ENCODE measurements around the gene SFT2D1. TPM values are rescaled to one million over a fixed set of nuclear protein-coding genes. Genes with fewer than 3 reads are reported as not detected.

Gene SFT2D1
- total RNA-seq, 3 donors from 2014 or later: 41.1 to 52.4 (median 52.1) TPM

DNA sequence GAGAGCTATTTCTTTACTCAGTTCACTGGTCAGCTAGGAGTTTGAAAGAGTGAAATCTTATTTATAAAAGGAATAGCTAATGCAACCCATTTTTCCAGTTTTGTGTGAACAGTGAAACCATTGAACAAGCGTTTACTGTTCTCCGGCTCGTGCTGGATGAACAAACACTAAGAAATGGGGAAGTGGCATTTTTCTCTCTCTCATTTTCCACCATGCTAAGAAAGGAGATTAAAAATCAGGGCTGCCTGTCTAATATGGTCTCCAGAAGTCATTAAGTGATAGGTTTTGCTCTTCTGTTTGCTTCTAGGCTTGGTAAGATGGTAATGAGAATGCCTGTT, 774 bp upstream of the SFT2D1 start:
- intact Hi-C loops (cut with DNase I; ENCODE audit: low total_unique reads): no loop called here
- H3K27me3 ChIP-seq: no peaks in the 10 kb centered on the region
- H3K36me3 ChIP-seq: no peaks in the 10 kb centered on the region
- TF ChIP-seq, protein P1, sequence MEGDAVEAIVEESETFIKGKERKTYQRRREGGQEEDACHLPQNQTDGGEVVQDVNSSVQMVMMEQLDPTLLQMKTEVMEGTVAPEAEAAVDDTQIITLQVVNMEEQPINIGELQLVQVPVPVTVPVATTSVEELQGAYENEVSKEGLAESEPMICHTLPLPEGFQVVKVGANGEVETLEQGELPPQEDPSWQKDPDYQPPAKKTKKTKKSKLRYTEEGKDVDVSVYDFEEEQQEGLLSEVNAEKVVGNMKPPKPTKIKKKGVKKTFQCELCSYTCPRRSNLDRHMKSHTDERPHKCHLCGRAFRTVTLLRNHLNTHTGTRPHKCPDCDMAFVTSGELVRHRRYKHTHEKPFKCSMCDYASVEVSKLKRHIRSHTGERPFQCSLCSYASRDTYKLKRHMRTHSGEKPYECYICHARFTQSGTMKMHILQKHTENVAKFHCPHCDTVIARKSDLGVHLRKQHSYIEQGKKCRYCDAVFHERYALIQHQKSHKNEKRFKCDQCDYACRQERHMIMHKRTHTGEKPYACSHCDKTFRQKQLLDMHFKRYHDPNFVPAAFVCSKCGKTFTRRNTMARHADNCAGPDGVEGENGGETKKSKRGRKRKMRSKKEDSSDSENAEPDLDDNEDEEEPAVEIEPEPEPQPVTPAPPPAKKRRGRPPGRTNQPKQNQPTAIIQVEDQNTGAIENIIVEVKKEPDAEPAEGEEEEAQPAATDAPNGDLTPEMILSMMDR (IDR thresholded peaks at IDR 0.05): no peak
- TF ChIP-seq POLR2A (IDR thresholded peaks at IDR 0.05): no peak
- no peak for TF ChIP-seq POLR2AphosphoS5 (IDR thresholded peaks at IDR 0.05)
- peak overlapping the region; percentile 85 to 100 (median 91) for H3K4me3 ChIP-seq
- H3K27ac ChIP-seq: peak overlapping the region; percentile 93 to 95
- H3K4me1 ChIP-seq: peaks cover 0 to 20% of the 10 kb centered on the region in 2 donors
- no peaks in the 10 kb centered on the region for H3K9me3 ChIP-seq
- DNase-seq (ENCODE audit: low spot score in 2 of 2): no peak

DNA sequence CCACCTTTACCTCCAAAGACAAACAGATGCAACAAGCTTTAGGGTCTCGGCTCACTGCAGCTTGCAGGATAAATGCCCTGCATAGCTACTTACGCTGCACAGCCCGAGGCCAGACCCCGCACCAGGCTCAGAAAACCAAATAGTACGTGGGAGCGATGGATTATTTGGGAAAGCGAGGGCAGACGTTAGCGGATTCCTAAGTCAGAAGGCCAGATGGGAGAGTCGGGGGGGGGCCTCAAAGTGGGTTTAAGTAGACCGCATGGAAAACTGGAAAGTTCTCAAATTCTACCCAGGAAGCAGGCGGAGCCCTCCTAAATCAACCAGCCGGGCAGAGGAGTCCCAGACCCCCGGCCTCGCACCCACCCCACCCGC, 382 bp downstream of the SFT2D1 start:
- intact Hi-C loops (cut with DNase I; ENCODE audit: low total_unique reads): no loop called here
- peak overlapping the region; percentile 85 to 100 (median 91) for H3K4me3 ChIP-seq
- peak overlapping the region; percentile 93 to 95 for H3K27ac ChIP-seq
- H3K36me3 ChIP-seq: no peaks in the 10 kb centered on the region
- DNase-seq (ENCODE audit: low spot score in 2 of 2): no peak
- TF ChIP-seq, protein P1 (IDR thresholded peaks at IDR 0.05): no peak
- no peak for TF ChIP-seq POLR2AphosphoS5 (IDR thresholded peaks at IDR 0.05)
- no peak for TF ChIP-seq POLR2A (IDR thresholded peaks at IDR 0.05)
- H3K4me1 ChIP-seq: peaks cover 0 to 20% of the 10 kb centered on the region in 2 donors
- no peaks in the 10 kb centered on the region for H3K9me3 ChIP-seq
- no peaks in the 10 kb centered on the region for H3K27me3 ChIP-seq

DNA sequence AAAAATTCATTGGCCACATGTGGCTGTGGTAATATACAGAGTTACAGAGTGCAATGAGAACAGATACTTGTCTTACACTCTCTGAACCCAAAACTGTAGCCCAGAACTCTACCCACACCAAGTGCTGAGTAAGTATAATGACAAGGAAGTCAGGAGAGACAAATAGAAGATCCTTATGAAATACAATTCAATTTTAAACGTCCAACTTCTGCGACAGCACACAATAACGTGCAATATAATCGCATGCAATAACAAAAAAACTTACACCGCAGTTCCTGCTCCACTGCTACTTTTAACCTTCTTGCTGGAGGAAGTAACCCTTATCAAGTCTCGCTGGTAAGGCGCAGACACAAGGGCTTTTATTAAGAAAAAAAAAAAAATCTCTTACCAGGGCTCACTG, 881 bp downstream of the SFT2D1 start:
- H3K27me3 ChIP-seq: no peaks in the 10 kb centered on the region
- H3K27ac ChIP-seq: no peak overlapping the region
- peaks cover 0 to 20% of the 10 kb centered on the region in 2 donors for H3K4me1 ChIP-seq
- DNase-seq (ENCODE audit: low spot score in 2 of 2): no peak
- no peaks in the 10 kb centered on the region for H3K9me3 ChIP-seq
- peak overlapping the region; percentile 85 to 100 (median 91) for H3K4me3 ChIP-seq
- intact Hi-C loops (cut with DNase I; ENCODE audit: low total_unique reads): no loop called here
- TF ChIP-seq, protein P1 (IDR thresholded peaks at IDR 0.05): no peak
- TF ChIP-seq POLR2A (IDR thresholded peaks at IDR 0.05) (no peak), POLR2AphosphoS5 (IDR thresholded peaks at IDR 0.05) (no peak)
- H3K36me3 ChIP-seq: no peaks in the 10 kb centered on the region

DNA sequence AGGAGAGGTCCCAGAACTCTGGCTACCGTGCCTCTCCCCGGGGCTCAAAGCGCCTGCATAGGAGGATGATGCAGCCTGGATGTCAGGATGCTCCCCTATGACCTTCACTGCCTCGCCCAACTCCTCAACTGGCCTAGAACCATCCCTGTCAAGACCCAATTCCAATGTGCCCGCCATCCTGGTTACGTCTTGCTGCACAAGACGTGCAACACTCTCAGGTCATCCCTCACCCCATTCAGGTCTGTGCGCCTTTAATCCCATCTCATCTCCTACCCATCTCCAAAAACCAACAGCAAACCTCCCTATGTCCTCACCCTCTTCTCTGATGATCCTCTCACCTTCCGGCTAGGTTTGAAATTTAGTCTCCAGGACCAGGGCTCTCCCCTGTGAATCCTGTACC, 3.5 kb downstream of the SFT2D1 start:
- no peaks in the 10 kb centered on the region for H3K27me3 ChIP-seq
- no peak for DNase-seq (ENCODE audit: low spot score in 2 of 2)
- TF ChIP-seq POLR2AphosphoS5 (IDR thresholded peaks at IDR 0.05): no peak
- TF ChIP-seq, protein P1 (IDR thresholded peaks at IDR 0.05): no peak
- TF ChIP-seq POLR2A (IDR thresholded peaks at IDR 0.05): no peak
- peaks cover 0 to 20% of the 10 kb centered on the region in 2 donors for H3K4me1 ChIP-seq
- intact Hi-C loops (cut with DNase I; ENCODE audit: low total_unique reads): no loop called here
- no peaks in the 10 kb centered on the region for H3K9me3 ChIP-seq
- no peaks in the 10 kb centered on the region for H3K36me3 ChIP-seq
- no peak overlapping the region for H3K4me3 ChIP-seq
- no peak overlapping the region for H3K27ac ChIP-seq

GRCh38 chr6:166336847-166337246, 5.5 kb downstream of the SFT2D1 start:
- Histone ChIP-seq H3K27ac (no peak overlapping the region), H3K4me1 (peaks cover 0 to 13% of the 10 kb centered on the region in 2 donors), H3K9me3 (no peaks in the 10 kb centered on the region), H3K4me3 (no peak overlapping the region), H3K36me3 (no peaks in the 10 kb centered on the region), H3K27me3 (no peaks in the 10 kb centered on the region)
- intact Hi-C loops (cut with DNase I; ENCODE audit: low total_unique reads): no loop called here
- DNase-seq (ENCODE audit: low spot score in 2 of 2): no peak
- TF ChIP-seq, protein P1 (IDR thresholded peaks at IDR 0.05): no peak

Measured in breast epithelium (tissue), 4 donors.